ENCODE data around the gene PCF11. TPM values are rescaled to one million over a fixed set of nuclear protein-coding genes. Genes with fewer than 3 reads are reported as not detected.

Gene PCF11
- total and polyA plus RNA-seq, 2 of the 13 experiments (the other 11 are each of a cell fraction or from before 2014, with no cell fraction given) = 40.3 to 47.7 TPM

DNA sequence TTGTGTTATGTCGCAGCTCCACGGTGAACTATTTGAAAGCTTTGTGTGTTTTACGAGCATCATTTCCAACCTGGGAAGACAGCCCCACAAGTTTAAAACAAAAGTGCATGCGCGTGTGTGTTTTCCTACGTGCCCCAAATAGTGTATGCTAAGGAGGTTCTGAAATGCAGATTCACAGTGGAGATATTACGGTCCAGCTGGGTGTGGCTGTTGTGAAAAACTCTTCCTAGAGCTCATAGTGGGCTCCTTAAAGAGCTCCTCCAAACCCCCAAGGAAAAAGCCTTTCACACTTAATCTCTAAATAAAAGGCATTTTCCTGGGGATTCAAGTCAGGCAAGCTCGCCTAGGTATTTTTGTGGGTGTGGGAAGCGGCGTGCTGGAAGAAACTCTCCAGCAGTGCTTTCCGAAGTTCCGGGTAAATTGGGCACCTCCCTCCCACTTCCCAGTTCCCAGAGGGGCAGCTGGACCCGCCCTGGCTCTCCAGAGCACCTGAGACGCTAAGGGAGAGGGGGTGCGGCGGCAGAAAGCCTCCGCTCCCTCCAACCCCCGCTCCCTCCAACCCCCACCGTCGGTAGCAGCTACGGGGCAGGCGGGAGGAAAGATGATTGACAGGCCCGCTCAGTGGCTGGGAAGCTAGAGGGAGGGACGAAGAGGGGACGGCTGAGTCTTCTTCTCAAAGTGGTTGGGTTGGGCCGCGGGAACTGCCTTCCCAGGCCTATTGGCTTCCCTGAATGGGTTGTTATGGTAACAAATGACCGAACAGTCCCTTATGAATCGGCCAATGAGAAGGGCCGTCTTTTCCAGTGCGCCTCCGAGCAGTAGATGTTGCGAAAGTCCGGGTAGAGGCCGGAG, 561 bp upstream of the PCF11 start (continued):
- TF ChIP-seq NFAT5 (CRISPR knock-in tag; IDR thresholded peaks at IDR 0.05) (no peak), ASH2L (IDR thresholded peaks at IDR 0.05; ENCODE audit: insufficient read length, low read depth, low read length) (peak; percentile 2), GTF2F1 (IDR thresholded peaks at IDR 0.05; ENCODE audit: low read length) (no peak), ZNF205 (CRISPR knock-in tag; IDR thresholded peaks at IDR 0.05) (peak; percentile 56; the same call in 1 of the 2 replicates), MIER3 (CRISPR knock-in tag; IDR thresholded peaks at IDR 0.05; ENCODE audit: borderline replicate concordance) (peak; percentile 76; the same call in 1 of the 2 replicates), PHF21A (CRISPR knock-in tag; IDR thresholded peaks at IDR 0.05) (peak; percentile 86), HOXD1 (CRISPR knock-in tag; IDR thresholded peaks at IDR 0.05) (peak; percentile 87; the same call in 1 of the 2 replicates), THAP11 (CRISPR knock-in tag; IDR thresholded peaks at IDR 0.05) (peak; percentile 86), ATM (IDR thresholded peaks at IDR 0.05; ENCODE audit: borderline replicate concordance) (no peak), KDM5A (IDR thresholded peaks at IDR 0.05; ENCODE audit: borderline replicate concordance, low read length) (peak; percentile 46; the same call in 1 of the 2 replicates), KDM2A (CRISPR knock-in tag; IDR thresholded peaks at IDR 0.05; ENCODE audit: borderline replicate concordance, low read depth) (peak; percentile 28), ERF (CRISPR knock-in tag; IDR thresholded peaks at IDR 0.05) (0 out of 2 replicates have a peak, but pooled peaks have one; percentile 2), GMEB1 (CRISPR knock-in tag; IDR thresholded peaks at IDR 0.05; ENCODE audit: borderline replicate concordance) (0 out of 2 replicates have a peak, but pooled peaks have one; percentile 78)
- TF ChIP-seq, protein P1, sequence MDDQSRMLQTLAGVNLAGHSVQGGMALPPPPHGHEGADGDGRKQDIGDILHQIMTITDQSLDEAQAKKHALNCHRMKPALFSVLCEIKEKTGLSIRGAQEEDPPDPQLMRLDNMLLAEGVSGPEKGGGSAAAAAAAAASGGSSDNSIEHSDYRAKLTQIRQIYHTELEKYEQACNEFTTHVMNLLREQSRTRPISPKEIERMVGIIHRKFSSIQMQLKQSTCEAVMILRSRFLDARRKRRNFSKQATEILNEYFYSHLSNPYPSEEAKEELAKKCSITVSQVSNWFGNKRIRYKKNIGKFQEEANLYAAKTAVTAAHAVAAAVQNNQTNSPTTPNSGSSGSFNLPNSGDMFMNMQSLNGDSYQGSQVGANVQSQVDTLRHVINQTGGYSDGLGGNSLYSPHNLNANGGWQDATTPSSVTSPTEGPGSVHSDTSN (CRISPR knock-in tag; IDR thresholded peaks at IDR 0.05; ENCODE audit: borderline replicate concordance) = peak; percentile 24; the same call in 1 of the 2 replicates
- TF ChIP-seq, protein P2, sequence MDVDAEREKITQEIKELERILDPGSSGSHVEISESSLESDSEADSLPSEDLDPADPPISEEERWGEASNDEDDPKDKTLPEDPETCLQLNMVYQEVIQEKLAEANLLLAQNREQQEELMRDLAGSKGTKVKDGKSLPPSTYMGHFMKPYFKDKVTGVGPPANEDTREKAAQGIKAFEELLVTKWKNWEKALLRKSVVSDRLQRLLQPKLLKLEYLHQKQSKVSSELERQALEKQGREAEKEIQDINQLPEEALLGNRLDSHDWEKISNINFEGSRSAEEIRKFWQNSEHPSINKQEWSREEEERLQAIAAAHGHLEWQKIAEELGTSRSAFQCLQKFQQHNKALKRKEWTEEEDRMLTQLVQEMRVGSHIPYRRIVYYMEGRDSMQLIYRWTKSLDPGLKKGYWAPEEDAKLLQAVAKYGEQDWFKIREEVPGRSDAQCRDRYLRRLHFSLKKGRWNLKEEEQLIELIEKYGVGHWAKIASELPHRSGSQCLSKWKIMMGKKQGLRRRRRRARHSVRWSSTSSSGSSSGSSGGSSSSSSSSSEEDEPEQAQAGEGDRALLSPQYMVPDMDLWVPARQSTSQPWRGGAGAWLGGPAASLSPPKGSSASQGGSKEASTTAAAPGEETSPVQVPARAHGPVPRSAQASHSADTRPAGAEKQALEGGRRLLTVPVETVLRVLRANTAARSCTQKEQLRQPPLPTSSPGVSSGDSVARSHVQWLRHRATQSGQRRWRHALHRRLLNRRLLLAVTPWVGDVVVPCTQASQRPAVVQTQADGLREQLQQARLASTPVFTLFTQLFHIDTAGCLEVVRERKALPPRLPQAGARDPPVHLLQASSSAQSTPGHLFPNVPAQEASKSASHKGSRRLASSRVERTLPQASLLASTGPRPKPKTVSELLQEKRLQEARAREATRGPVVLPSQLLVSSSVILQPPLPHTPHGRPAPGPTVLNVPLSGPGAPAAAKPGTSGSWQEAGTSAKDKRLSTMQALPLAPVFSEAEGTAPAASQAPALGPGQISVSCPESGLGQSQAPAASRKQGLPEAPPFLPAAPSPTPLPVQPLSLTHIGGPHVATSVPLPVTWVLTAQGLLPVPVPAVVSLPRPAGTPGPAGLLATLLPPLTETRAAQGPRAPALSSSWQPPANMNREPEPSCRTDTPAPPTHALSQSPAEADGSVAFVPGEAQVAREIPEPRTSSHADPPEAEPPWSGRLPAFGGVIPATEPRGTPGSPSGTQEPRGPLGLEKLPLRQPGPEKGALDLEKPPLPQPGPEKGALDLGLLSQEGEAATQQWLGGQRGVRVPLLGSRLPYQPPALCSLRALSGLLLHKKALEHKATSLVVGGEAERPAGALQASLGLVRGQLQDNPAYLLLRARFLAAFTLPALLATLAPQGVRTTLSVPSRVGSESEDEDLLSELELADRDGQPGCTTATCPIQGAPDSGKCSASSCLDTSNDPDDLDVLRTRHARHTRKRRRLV (CRISPR knock-in tag; IDR thresholded peaks at IDR 0.05) = peak; percentile 45; the same call in 1 of the 2 replicates
